Colon (tissue), 2 donors: ENCODE measurements around the gene TRAF5.

Experiments
- FAIRE-seq: peaks from 2 replicates; lab custom pipeline; 2012; peaks lifted over from hg19 to GRCh38; lab: Jason Lieb, UNC
- donor health status: control.
- donor health status: control.

The TRAF5 gene

DNA sequence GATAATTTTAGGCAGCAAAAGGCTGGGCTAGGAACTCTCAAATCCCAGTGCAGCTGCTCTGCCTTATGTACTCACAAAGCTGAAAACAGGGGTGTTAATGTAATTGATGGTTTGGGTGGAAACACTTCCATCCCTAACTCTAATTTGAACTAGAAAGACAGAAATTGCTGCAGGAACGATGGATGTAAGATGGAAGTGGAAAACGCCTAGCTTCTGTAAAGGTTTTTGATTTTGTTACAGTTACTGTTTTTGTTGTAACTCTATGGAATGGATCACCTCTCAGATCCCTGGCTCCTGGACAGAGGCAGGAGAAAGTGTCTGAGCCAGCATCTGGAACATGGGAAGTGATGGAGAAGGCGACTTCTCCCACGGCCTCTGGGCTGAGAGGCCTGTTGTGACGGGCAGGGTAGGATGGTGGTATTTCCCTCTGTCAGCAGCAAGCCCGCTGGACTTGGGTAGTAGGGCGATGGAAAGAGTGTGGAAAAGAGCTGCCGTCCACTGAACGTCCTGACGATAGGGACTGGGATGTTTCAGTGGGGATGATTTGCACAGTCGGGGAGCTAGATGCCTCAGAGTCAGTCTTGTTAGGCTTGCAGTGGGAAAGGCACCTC is 1.6 kb downstream of the TRAF5 start:
- no peak for FAIRE-seq

- FAIRE-seq, result no peak
Measured at GRCh38 chr1:211328866-211329475, 2.3 kb downstream of the TRAF5 start.

DNA sequence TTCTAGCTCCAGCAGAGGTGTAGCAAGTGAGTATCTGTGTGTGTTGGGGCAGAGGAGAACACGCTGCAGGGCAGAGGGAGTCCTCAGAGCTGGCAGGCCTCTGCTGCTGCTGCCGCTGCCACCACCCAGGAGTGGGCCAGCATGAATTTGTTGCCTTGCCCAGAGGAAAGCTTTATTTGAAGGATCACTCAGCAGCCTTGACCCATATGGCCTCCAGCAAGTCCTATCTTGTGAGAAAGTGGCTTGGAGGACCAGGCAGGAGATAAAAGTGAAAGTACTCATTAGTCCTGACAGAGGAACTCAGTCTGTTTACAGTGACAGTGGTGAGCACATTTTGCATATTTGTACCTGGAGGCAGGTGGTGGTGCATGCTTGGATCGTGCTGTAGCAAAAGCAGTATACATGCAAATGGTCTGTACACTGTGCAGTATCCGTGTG is 3.1 kb downstream of the TRAF5 start:
- no peak for FAIRE-seq

DNA sequence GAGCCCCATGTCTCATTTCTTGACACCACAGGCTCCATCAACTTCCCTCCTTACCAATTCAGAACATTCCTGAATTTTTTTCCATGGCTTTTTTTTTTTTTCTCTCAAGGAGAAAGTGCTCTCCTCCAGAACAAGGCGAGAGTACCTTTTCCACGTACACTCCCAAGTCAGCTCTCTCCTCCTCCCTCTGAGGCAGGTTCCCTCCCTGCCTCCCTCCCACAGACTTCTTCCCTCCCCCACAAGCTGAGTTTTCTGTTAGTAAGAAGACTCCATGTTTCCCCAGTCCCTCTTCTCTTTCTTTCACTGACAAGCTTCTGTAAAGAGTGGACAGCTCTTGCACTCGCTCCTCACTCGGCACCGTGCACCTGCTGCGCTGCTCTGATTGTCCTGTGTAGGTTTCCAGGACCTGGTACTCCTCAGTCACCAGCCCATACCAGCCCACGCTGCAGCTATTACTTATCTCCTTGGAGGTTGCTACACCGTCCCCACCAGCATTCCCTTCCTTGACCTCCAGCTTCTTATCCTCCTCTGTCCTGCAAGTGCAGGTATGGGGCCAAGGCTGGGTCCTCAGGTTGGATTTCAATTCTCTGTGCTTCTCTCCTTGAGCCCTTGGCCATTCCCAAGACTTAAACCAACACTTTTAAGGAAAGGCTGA is 3.8 kb downstream of the TRAF5 start:
- no peak for FAIRE-seq

- no peak for FAIRE-seq
Measured at GRCh38 chr1:211331011-211331709, 4.5 kb downstream of the TRAF5 start.

DNA sequence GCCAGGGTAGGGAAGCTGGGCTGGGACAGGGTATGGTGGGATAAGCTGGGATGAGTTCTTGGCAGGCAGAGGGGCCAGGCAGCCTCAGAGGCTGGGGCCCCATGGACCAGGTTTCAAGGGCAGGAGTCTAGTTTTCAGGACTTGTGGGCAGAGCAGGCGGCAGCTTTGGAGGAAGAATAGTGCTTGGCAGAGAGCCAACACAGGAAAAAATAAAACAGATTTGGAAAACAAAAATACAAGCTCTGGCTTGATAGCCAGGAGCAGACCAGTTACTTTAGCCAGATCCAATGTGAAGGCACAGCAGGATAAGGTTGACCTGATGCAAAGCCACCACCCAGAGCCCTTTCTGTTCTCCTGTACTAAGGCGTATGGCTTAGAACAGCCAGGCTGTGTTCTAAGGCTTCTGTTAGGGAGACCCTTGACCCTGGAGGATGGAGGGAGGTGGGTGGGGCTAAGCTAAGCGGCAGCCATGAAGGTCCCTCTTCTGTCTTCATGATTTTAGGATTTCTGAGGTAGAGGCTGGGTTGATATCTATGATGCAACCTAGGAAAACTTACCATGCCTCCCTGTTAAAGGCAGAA is 5.5 kb downstream of the TRAF5 start:
- FAIRE-seq, result no peak

DNA sequence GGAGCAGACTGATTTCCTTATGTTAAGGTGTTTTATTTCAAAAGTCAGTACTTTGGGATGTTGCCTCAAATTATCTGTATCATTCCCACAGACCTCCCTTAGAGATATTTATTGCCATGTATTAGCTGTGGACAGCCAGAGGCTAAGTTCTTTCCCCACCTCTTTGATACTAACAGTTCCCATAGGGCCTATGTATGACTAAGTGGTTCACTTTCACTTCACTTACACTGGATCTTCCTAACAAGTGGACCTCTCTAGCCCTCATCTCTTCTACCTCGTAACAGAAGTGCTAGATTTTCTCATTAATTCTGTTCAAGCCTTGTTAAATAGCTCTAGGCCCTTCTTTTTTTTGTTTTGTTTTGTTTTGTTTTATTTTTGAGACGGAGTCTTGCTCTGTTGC is 6.2 kb downstream of the TRAF5 start:
- no peak for FAIRE-seq

GRCh38 chr1:211333906-211334305 is 7.3 kb downstream of the TRAF5 start:
- no peak for FAIRE-seq

- FAIRE-seq, result no peak
Measured at GRCh38 chr1:211334986-211335385, 8.4 kb downstream of the TRAF5 start.

DNA sequence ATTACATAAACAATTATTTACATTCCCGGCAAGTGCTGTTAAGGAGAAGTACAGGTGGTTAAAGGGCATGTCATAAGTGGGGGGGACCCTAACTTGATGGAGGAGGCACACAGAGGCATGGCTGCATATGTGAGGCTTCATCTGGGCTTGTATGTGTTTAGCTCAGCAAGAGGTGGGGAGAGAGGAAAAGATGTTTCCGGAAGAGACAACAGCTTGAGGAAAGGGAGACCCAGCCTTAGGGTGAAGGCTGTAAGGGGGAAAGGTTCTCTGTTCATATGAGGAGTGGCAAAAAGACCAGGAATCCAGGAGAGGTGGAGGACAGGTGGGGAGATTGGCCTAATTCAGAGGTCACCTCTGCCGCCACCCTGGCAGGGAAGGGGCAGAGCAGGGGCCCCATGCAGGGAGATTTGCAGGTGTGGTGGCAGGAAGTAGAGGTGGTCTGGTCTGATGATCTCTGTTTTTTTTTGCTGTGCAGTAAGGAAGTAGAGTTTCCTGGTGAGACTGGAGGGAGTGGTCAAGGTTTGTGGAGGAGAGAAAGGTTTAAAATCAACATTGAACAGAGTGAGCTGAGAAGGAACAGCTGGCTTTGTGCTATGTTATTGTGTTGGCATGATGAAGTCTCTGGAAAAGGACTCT is 9.0 kb downstream of the TRAF5 start:
- FAIRE-seq, result no peak

DNA sequence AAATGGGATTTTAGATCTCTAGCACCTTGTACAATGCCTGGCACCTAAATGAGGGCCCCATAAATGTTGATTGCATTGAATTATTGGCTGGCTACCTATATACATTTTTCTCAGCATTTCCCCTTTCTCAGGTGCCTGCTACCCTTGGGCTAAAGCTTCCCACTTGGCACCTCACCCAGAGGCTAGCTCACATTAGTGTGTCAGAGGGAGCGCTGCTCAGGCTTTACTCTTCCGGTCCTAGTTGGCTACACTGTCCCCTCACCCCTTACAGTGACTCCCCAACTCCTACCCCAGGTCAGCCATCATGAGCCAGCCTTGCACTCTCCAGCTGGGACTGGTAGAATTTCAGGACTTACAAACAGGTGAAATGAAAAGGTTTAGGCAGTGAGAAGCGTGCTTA is 9.5 kb downstream of the TRAF5 start:
- FAIRE-seq, result no peak

DNA sequence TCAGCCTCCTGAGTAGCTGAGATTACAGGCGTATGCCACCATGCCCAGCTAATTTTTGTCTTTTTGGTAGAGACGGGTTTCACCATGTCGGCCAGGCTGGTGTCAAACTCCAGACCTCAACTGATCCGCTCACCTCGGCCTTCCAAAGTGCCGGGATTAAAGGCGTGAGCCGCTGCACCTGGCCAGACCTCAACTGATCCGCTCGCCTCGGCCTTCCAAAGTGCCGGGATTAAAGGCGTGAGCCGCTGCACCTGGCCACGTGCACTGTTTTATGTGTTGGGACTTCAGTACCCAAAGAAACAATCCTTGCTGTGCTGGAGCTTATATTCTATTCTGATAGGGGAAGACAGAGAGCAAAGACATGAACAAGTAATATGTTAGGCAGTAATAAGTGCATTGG is 10.1 kb downstream of the TRAF5 start:
- FAIRE-seq, result no peak

DNA sequence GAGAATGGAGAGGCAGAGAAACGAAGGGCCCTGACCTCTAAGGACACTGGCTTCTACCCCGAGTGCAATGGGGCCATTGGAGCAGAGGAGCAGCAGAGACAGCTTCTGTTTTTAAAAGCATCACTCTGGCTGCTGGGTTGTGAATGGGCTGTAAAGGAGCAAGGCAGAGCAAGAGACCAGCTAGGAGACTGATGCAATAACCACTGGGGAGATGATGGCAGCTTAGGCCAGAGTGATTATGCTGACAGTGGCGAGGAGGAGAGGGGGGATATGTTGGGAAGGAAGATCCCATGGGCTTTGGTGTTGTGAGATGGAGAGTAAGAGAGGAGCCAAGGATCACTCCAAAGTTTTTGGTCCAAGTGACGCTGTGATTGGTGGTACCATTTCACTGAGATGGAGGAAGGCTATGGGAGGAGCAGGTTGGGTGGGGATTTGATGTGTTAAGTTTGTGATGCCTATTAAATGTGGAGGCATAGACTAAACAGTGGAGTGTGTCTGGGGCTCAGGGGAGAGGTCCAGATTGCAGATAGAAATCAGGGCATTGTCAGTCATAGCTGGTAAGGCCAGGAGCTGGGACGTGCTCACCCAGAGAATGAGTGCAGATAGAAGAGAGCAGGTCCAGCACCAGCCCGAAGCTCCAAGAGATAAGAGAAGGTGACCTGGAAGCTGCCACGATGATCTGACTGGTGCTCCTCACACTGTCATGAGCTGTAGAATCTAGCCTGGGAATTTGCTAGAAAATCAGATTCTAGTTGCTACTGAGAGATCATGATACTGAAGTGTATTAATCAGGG is 11.0 kb downstream of the TRAF5 start:
- FAIRE-seq, result no peak

DNA sequence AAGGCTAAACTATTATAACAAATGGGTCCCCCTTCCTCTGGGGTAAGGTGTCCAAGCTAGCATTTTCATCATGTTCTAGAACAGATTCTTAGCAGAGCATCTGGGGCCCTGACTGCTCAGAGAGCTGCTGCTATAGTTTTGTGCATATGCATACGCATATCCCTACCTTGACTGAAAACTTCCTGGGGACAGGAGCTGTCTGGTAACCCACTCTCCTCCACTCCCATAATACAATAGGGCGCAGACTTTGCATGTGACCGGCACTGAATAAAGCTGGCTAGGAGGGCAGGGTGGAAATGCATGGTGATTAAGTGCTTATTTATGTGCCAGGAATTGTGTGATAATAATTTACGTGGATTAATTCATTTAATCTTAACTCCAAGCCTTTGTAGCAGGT is 11.6 kb downstream of the TRAF5 start:
- no peak for FAIRE-seq

- no peak for FAIRE-seq
Measured at GRCh38 chr1:211339631-211340041, 13.0 kb downstream of the TRAF5 start.

GRCh38 chr1:211340622-211341507 is 14.2 kb downstream of the TRAF5 start:
- FAIRE-seq, result no peak

DNA sequence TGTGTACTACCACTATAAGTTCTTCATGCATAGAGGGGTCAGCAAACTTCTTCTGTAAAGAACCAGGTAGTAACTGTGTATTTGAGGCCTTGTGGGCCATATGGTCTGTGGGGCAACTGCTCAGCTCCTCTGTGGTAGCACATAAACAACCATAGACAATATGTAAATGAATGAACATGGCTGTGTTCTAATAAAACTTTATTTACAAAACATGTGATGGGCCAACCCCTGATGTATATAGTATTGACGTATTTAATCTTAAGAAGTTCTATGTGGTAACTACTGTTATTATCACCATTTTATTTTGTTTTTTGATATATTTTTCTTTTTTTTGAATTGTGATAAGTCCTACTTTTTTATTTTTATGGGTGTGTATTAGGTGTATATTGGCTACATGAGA is 15.4 kb downstream of the TRAF5 start:
- no peak for FAIRE-seq

GRCh38 chr1:211343607-211344006 is 17.0 kb downstream of the TRAF5 start:
- FAIRE-seq, result no peak

DNA sequence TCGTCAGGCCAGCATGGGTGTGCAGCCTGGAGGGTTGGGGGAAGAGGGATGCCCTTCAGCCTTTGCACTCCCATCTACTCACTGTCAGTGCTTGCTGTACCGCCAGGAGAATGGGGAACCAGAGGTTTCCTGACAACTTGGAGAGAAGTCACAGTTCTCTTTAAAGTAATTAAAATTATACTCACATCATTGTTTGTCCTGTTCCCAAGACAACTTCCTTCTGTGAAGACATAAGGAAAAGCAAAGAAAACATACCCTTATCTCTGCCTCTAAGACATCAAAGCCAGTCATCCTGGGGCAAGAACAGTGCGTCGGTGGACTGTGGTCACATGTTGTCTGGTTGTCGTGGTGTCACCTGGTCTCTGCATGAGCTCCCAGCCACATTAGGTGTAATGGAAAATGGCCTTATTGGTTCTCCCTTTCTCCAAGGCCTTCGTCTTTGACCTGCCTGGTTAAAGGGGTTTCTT is 17.6 kb downstream of the TRAF5 start:
- FAIRE-seq, result no peak

GRCh38 chr1:211345719-211346118 is 19.1 kb downstream of the TRAF5 start:
- no peak for FAIRE-seq
